Gastroesophageal sphincter (tissue), 4 donors: ENCODE results near the gene DBH. TPM values are rescaled to one million over a fixed set of nuclear protein-coding genes. Genes with fewer than 3 reads are reported as not detected.

ENCODE experiments used
- ATAC-seq: fragments of 150-250 bp; one replicate; pipeline ENCODE4 v1.9.1; 2016; ENCODE audit warnings: mild to moderate bottlenecking, moderate library complexity
- H3K27ac ChIP-seq, 4 donors: fragments of 200-600 bp; sonication (generic) in 3 of 4; 1 replicate in 3 of 4; 2 replicates in 1 of 4; pipeline ENCODE4 v1.5.1; 2016 to 2019
- H3K27me3 ChIP-seq: fragments of 200-600 bp; sonication (generic); one replicate; pipeline ENCODE4 v1.5.1; 2019
- H3K36me3 ChIP-seq, 2 donors: fragments of 200-600 bp; sonication (generic); one replicate each; pipeline ENCODE4 v1.5.1; 2019; ENCODE audit warnings: control low read depth in 1 of 2
- H3K4me1 ChIP-seq, 3 donors: fragments of 200-600 bp; sonication (generic); 1 replicate in 2 of 3; 2 replicates in 1 of 3; pipeline ENCODE4 v1.5.1; 2016 to 2019; ENCODE audit warnings: control low read depth in 2 of 3
- H3K4me3 ChIP-seq, 2 donors: fragments of 200-600 bp; sonication (generic); one replicate each; pipeline ENCODE4 v1.5.1; 2019; ENCODE audit warnings: mild to moderate bottlenecking in 1 of 2, moderate library complexity in 1 of 2
- H3K9me3 ChIP-seq, 3 donors: fragments of 200-600 bp; sonication (generic); one replicate each; pipeline ENCODE4 v1.5.1; 2017 to 2019; ENCODE audit warnings: control low read depth in 2 of 3
- CTCF ChIP-seq, 4 experiments: fragments of 200-600 bp in 2 of 4; fragments of 450-650 bp in 2 of 4; sonication (generic) in 1 of 4; IDR thresholded peaks; one replicate each; pipeline ENCODE4 v1.5.1; 2017 to 2019; ENCODE audit warnings: antibody characterized with exemption in 4 of 4, mild to moderate bottlenecking in 2 of 4, moderate library complexity in 2 of 4
- EP300 ChIP-seq: sonication (generic); formaldehyde crosslinking; IDR thresholded peaks from one replicate; pipeline ENCODE4 v1.6.1; 2017; ENCODE audit warnings: antibody characterized with exemption, mild to moderate bottlenecking
- POLR2A ChIP-seq, 2 donors: fragments of 450-650 bp; IDR thresholded peaks; one replicate each; pipeline ENCODE4 v1.6.1; 2017; ENCODE audit warnings: antibody characterized with exemption in 2 of 2, mild to moderate bottlenecking in 2 of 2, moderate library complexity in 1 of 2
- POLR2AphosphoS5 ChIP-seq: sonication (generic); formaldehyde crosslinking; IDR thresholded peaks from one replicate; pipeline ENCODE4 v1.6.1; 2017; ENCODE audit warnings: antibody characterized with exemption
- WGBS, 2 donors: methylation state at CpG; one replicate each; pipeline ENCODE4 v1.1.5; 2018; ENCODE audit warnings: low coverage in 1 of 2; 5-methylcytosine and 5-hydroxymethylcytosine counted together
- total RNA-seq, 4 donors: library from RNA; depleted of rRNA; stranded (reverse); fragments of >200 nt; gene quantifications; one replicate each; pipeline ENCODE4 v1.1.0, GENCODE V29; 2016

The DBH gene
- total RNA-seq, 4 donors from 2014 or later: not detected

- Histone ChIP-seq H3K36me3 (no peaks in the 10 kb centered on the region), H3K4me1 (peaks cover 0 to 18% (median 14%) of the 10 kb centered on the region in 3 donors), H3K4me3 (no peak overlapping the region), H3K9me3 (no peaks in the 10 kb centered on the region), H3K27me3 (peaks cover 94% of the 10 kb centered on the region), H3K27ac (no peak overlapping the region)
- TF ChIP-seq POLR2AphosphoS5: no peak
- TF ChIP-seq EP300: no peak
- no peak for TF ChIP-seq CTCF (IDR thresholded peaks at IDR 0.05)
- no peak for TF ChIP-seq POLR2A (IDR thresholded peaks at IDR 0.05)
- ATAC-seq: no peak
- 38% methylated on average over 6 of the region's 38 CpGs; no CpG with 5 or more reads in 1 of the 2 donors for WGBS, 2 donors
Measured at GRCh38 chr9:133654736-133655657, 18.8 kb downstream of the DBH start.

- H3K36me3 ChIP-seq: no peaks in the 10 kb centered on the region
- no peak overlapping the region for H3K27ac ChIP-seq
- peaks cover 98% of the 10 kb centered on the region for H3K27me3 ChIP-seq
- no peak overlapping the region for H3K4me3 ChIP-seq
- TF ChIP-seq POLR2AphosphoS5 (no peak), CTCF (IDR thresholded peaks at IDR 0.05) (no peak), EP300 (no peak), POLR2A (IDR thresholded peaks at IDR 0.05) (no peak)
- H3K4me1 ChIP-seq: peaks cover 0 to 18% (median 14%) of the 10 kb centered on the region in 3 donors
- H3K9me3 ChIP-seq: no peaks in the 10 kb centered on the region
- WGBS, 2 donors: no CpG with 5 or more reads among the region's 14 CpGs
- no peak for ATAC-seq
Measured at GRCh38 chr9:133655701-133656100, 19.5 kb downstream of the DBH start.

GRCh38 chr9:133656211-133657119 lies 20.3 kb downstream of the DBH start:
- WGBS, 2 donors: 67% methylated on average over 3 of the region's 36 CpGs; no CpG with 5 or more reads in 1 of the 2 donors
- no peak for TF ChIP-seq CTCF (IDR thresholded peaks at IDR 0.05)
- no peaks in the 10 kb centered on the region for H3K9me3 ChIP-seq
- peaks cover 98% of the 10 kb centered on the region for H3K27me3 ChIP-seq
- H3K27ac ChIP-seq: no peak overlapping the region
- H3K36me3 ChIP-seq: no peaks in the 10 kb centered on the region
- no peak overlapping the region for H3K4me3 ChIP-seq
- H3K4me1 ChIP-seq: peaks cover 0 to 18% (median 14%) of the 10 kb centered on the region in 3 donors
- ATAC-seq: no peak

DNA sequence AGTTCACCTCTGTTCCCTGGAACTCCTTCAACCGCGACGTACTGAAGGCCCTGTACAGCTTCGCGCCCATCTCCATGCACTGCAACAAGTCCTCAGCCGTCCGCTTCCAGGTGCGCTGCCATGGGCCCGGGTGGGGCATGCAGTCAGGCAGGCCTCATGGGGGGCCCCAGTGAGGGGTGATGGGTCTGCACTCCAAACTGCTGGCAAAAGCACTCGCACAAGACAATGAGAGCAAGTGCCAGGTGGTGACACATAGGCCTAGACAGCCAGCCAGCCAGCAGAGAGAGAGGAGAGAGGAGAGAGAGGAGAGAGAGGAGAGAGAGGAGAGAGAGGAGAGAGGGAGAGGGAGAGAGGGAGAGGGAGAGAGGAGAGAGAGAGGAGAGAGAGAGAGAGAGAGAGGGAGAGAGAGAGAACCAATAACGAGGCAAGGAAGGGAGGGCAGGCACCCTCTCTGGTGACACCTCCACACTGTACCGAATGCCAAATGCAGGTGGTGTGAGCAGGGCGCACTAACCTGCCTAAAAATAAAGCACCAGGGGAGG lies 21.0 kb downstream of the DBH start:
- no peak overlapping the region for H3K4me3 ChIP-seq
- peaks cover 0 to 18% (median 14%) of the 10 kb centered on the region in 3 donors for H3K4me1 ChIP-seq
- no peaks in the 10 kb centered on the region for H3K9me3 ChIP-seq
- H3K27me3 ChIP-seq: peaks cover 98% of the 10 kb centered on the region
- WGBS, 2 donors: 43 to 76% methylated on average over 2 to 11 of the region's 13 CpGs
- ATAC-seq: no peak
- H3K36me3 ChIP-seq: no peaks in the 10 kb centered on the region
- H3K27ac ChIP-seq: no peak overlapping the region
- TF ChIP-seq EP300 (no peak), POLR2AphosphoS5 (no peak), POLR2A (IDR thresholded peaks at IDR 0.05) (no peak), CTCF (IDR thresholded peaks at IDR 0.05) (no peak)
